Thyroid gland (tissue), 4 donors: ENCODE measurements around the gene EHD4. TPM values are rescaled to one million over a fixed set of nuclear protein-coding genes. Genes with fewer than 3 reads are reported as not detected.

Experiments used
- DNase-seq, 2 donors: peaks; one replicate each; pipeline ENCODE4 v3.0.0-alpha.2; 2019
- H3K27ac ChIP-seq, 3 donors: fragments of 200-600 bp; sonication (generic); 1 replicate in 2 of 3; 2 replicates in 1 of 3; pipeline ENCODE4 v1.5.1; 2016 to 2019; ENCODE audit warnings: mild to moderate bottlenecking in 1 of 3, moderate library complexity in 1 of 3
- H3K27me3 ChIP-seq: fragments of 200-600 bp; sonication (generic); one replicate; pipeline ENCODE4 v1.5.1; 2019
- H3K36me3 ChIP-seq, 2 donors: fragments of 200-600 bp; sonication (generic); one replicate each; pipeline ENCODE4 v1.5.1; 2016 to 2019
- H3K4me1 ChIP-seq, 2 donors: fragments of 200-600 bp; sonication (generic); one replicate each; pipeline ENCODE4 v1.5.1; 2017 to 2019
- H3K4me3 ChIP-seq, 3 donors: fragments of 200-600 bp; sonication (generic); replicated peaks in 1 of 3; 1 replicate in 2 of 3; 2 replicates in 1 of 3; pipeline ENCODE4 v1.5.1; 2016; ENCODE audit warnings: mild to moderate bottlenecking in 1 of 3
- H3K9me3 ChIP-seq: fragments of 200-600 bp; sonication (generic); one replicate; pipeline ENCODE4 v1.5.1; 2017
- CTCF ChIP-seq, 6 experiments: fragments of 200-600 bp in 3 of 6; fragments of 450-650 bp in 3 of 6; sonication (generic) in 3 of 6; IDR thresholded peaks; one replicate each; pipeline ENCODE4 v1.5.1; 2016 to 2019; ENCODE audit warnings: antibody characterized with exemption in 6 of 6, mild to moderate bottlenecking in 2 of 6, inconsistent platforms in 1 of 6, moderate library complexity in 1 of 6
- POLR2A ChIP-seq, 2 donors: fragments of 450-650 bp; IDR thresholded peaks; one replicate each; pipeline ENCODE4 v1.6.1; 2017; ENCODE audit warnings: antibody characterized with exemption in 2 of 2, mild to moderate bottlenecking in 2 of 2, moderate library complexity in 1 of 2
- WGBS, 2 donors: methylation state at CpG; one replicate each; pipeline ENCODE4 v1.1.5; 2017; 5-methylcytosine and 5-hydroxymethylcytosine counted together
- intact Hi-C: fragments of 100-400 bp; cut with DNase I; formaldehyde crosslinking; loops from one replicate; pipeline ENCODE4 v1.15.1; 2023
- total RNA-seq, 4 donors: library from RNA; depleted of rRNA; stranded (reverse); fragments of >200 nt; gene quantifications; one replicate each; pipeline ENCODE4 v1.2.3, GENCODE V29; 2016

The EHD4 gene
- total RNA-seq, 4 donors from 2014 or later, result 29.7 to 66.7 (median 37.9) TPM

- Histone ChIP-seq H3K27me3 (no peaks in the 10 kb centered on the region), H3K4me3 (no peak overlapping the region), H3K27ac (no peak overlapping the region), H3K4me1 (peaks cover 21 to 24% of the 10 kb centered on the region in 2 donors), H3K9me3 (no peaks in the 10 kb centered on the region), H3K36me3 (no peaks in the 10 kb centered on the region)
- no peak for DNase-seq
- TF ChIP-seq POLR2A (IDR thresholded peaks at IDR 0.05) (no peak), CTCF (IDR thresholded peaks at IDR 0.05) (no peak)
- WGBS, 2 donors, result 73% methylated on average over 12 to 20 of the region's 21 CpGs
- intact Hi-C loops, result loop anchor here (5.0 kb wide), 1 partner anchor 73 kb away; no protein-coding TSS in a partner anchor
These were observed 16.7 kb upstream of the EHD4 start for GRCh38 chr15:41988896-41989572.

- intact Hi-C loops, result loop anchor here (5.0 kb wide), 1 partner anchor 74 kb away; no protein-coding TSS in a partner anchor
These were observed 15.5 kb upstream of the EHD4 start for GRCh38 chr15:41987925-41988275.

GRCh38 chr15:41987246-41987924, 15.0 kb upstream of the EHD4 start:
- Histone ChIP-seq H3K27ac (no peak overlapping the region), H3K36me3 (no peaks in the 10 kb centered on the region), H3K27me3 (no peaks in the 10 kb centered on the region), H3K9me3 (no peaks in the 10 kb centered on the region), H3K4me1 (peaks cover 29 to 40% of the 10 kb centered on the region in 2 donors), H3K4me3 (no peak overlapping the region)
- intact Hi-C loops, result loop anchor here (5.0 kb wide), 1 partner anchor 75 kb away; no protein-coding TSS in a partner anchor
- DNase-seq, result no peak
- WGBS, 2 donors, result 90 to 93% methylated on average over 17 of the region's 17 CpGs
- no peak for TF ChIP-seq POLR2A (IDR thresholded peaks at IDR 0.05)
- TF ChIP-seq CTCF (IDR thresholded peaks at IDR 0.05), result no peak

More at GRCh38 chr15:41987925-41988275, 15.5 kb upstream of the EHD4 start:
- Histone ChIP-seq H3K4me3 (no peak overlapping the region), H3K36me3 (no peaks in the 10 kb centered on the region), H3K27me3 (no peaks in the 10 kb centered on the region), H3K4me1 (peaks cover 28 to 35% of the 10 kb centered on the region in 2 donors), H3K9me3 (no peaks in the 10 kb centered on the region), H3K27ac (no peak overlapping the region)
- WGBS, 2 donors, result 88 to 95% methylated on average over 9 to 10 of the region's 11 CpGs
- no peak for DNase-seq
- no peak for TF ChIP-seq CTCF (IDR thresholded peaks at IDR 0.05)
- no peak for TF ChIP-seq POLR2A (IDR thresholded peaks at IDR 0.05)

GRCh38 chr15:41985236-41986160, 13.1 kb upstream of the EHD4 start:
- Histone ChIP-seq H3K36me3 (no peaks in the 10 kb centered on the region), H3K27me3 (no peaks in the 10 kb centered on the region), H3K27ac (peak overlapping the region; percentile 29 to 81 (median 59)), H3K9me3 (no peaks in the 10 kb centered on the region), H3K4me3 (no peak overlapping the region), H3K4me1 (peaks cover 29 to 40% of the 10 kb centered on the region in 2 donors)
- DNase-seq, result peak; percentile 60 to 62
- intact Hi-C loops, result loop anchor here (5.0 kb wide), 1 partner anchor 77 kb away; no protein-coding TSS in a partner anchor
- WGBS, 2 donors, result 74 to 79% methylated on average over 16 to 17 of the region's 19 CpGs
- TF ChIP-seq CTCF (IDR thresholded peaks at IDR 0.05) (no peak), POLR2A (IDR thresholded peaks at IDR 0.05) (no peak)
